Neural progenitor cell (in vitro differentiated cells): ENCODE measurements around the gene NIBAN1.

ENCODE experiments used
- CTCF ChIP-seq: fragments of 200-600 bp; sonication (generic); IDR thresholded peaks from 2 replicates; pipeline ENCODE4 v1.5.1; 2017; ENCODE audit warnings: antibody characterized with exemption, mild to moderate bottlenecking
- EZH2 ChIP-seq: fragments of 200-600 bp; sonication (generic); IDR thresholded peaks from 2 replicates; pipeline ENCODE4 v1.6.1; 2017; ENCODE audit warnings: antibody characterized with exemption, mild to moderate bottlenecking, moderate library complexity
- EZH2phosphoT487 ChIP-seq: fragments of 200-600 bp; sonication (generic); IDR thresholded peaks from 2 replicates; pipeline ENCODE4 v1.6.1; 2017; ENCODE audit warnings: antibody characterized with exemption

- no peak for TF ChIP-seq CTCF
- no peak for TF ChIP-seq EZH2
- no peak for TF ChIP-seq EZH2phosphoT487
Measured at GRCh38 chr1:184974837-184975115, 468 bp upstream of the NIBAN1 start.
